HG03108 (cell line): Measurements from ENCODE around the gene ANO3.
A peak's percentile ranks its signal among the peaks of the same experiment; 100 is the strongest.
"Not testable (repeated sequence)": the region's sequence is repeated elsewhere in the genome, so short reads cannot be mapped to it uniquely, and the experiment has no call there.

ENCODE experiments used
- ATAC-seq: cut with Tn5 transposase; IDR thresholded peaks from one replicate; pipeline ENCODE4 v1.9.1; 2021; ENCODE audit warnings: moderate library complexity; ENCODE audit not compliant: unreplicated experiment

The ANO3 gene

DNA sequence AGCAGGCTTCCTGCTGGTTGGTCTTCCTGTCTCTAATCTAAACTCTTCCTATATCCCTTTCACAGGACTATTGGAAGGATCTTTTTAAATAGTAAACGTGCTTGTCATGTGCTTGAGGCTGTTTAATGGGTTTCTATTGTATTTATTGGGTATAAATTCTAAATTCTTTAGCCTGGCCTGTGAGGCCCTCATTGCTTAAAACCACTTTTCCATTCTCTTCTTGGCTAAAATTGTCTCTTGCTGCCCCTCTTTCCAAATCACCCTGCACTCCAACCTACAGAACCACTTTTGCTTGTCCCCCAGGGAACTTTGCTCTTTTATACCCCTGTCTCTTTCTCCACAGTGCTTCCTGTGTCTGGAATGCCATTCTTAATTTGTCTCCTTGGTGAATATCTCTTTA lies 286.5 kb downstream of the ANO3 start:
- ATAC-seq: no peak

DNA sequence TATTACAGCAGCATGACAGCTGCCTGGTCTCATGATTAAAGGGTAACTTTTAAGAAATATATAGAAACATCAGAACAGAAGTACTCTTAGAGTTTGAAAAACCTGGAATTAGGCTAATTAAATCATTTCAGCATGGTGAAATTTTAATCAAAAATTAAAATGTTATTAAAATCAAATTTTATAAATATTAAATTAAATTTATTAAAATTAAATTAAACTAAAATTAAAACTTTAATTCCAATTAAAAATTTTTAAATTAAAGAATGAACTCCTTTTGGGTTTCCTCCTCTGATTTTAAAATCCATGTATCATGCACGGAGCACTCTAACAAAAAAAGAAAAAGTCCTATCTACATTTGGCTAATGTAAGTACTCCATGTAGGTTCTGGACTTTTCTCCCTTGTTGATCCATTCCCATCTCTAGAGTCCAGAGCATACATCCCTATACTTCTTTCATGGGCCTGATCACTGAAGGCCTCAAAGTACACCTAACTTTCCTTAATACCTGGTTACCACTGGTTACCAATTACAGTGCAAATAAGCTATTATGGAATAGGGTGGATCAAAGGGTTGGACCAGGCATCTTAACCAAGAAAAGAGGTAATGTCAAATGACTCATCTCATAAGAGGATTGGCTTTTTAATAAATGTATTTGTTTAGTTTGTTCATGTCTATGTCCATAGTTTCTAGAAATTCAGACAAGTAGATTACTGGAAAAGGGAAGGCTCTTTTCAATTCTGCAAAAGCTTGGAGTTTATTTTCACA lies 288.5 kb downstream of the ANO3 start:
- ATAC-seq: no peak

DNA sequence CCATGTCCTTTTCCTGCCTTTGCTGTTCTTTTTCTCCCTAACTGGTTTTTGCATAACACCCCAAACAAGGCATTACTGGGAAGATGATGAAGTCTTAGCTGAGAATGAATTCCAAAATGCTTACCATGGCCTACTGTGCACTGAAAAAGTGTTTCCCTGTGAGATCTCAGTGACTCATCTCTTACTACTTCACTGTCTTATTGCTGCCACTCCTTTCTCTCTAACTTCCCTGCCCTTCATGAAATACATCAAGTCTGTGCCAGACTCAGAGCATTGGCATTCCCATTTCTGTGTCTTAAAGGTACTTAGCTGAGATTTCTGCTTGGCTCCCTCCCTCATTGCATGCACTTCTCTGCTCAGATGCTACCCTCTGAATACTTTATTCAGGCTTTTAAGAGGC lies 289.2 kb downstream of the ANO3 start:
- ATAC-seq: no peak

- no peak for ATAC-seq
Measured at GRCh38 chr11:26622181-26622580, 290.3 kb downstream of the ANO3 start.

GRCh38 chr11:26623076-26623659 lies 291.2 kb downstream of the ANO3 start:
- no peak for ATAC-seq

DNA sequence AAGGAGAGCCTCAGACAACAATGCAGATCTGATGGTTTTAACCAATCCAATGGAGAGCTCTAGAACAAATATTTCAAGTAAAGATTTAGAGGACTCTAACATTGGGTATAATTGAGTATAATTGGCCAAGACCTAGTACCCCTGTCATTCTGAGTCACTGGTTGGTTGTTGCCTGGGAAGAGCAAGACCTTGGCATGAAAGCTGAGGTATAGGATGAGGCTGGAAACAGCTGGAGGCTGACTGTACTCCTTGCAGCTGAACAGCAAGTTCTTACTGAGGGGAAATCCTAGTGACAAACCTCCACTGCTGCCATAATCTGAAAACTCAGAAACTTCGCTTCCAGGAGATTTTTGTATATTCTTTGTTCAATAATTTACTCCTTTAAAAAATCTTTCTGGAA lies 294.4 kb downstream of the ANO3 start:
- ATAC-seq: no peak

- ATAC-seq: no peak
Measured at GRCh38 chr11:26632691-26633159, 300.8 kb downstream of the ANO3 start.

DNA sequence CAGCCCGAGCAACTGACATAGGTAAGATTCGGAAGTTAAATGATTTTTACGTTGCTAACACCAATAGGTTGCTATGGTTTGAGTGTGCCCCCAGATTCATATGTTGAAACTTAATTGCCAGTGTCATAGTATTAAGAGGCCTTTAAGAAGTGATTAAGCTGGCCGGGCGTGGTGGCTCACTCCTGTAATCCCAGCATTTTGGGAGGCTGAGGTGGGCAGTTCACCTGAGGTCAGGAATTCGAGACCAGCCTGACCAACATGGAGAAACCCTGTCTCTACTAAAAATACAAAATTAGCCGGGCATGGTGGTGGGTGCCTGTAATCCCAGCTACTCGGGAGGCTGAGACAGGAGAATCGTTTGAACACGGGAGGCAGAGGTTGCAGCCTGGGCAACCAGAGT lies 311.4 kb downstream of the ANO3 start:
- not testable (repeated sequence) for ATAC-seq

DNA sequence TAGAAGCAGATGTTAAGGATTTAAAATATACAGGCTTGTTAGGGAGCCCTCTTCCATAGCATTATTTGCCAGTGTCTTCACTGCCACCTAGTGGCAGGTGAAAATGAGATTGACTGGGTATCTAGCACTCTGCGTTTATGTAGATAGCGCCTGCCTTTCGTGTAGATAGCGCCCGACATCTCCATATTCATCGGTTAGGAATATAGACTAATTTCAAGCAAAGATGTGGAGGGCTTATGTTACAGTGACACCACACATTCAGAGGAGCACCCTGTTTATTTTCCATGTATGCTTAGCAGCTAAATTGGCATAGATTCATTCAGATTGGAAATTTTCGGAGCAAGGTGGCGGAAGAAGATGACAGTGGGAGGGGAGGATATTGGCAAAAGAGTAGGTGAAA lies 318.0 kb downstream of the ANO3 start:
- ATAC-seq: peak; percentile 86

DNA sequence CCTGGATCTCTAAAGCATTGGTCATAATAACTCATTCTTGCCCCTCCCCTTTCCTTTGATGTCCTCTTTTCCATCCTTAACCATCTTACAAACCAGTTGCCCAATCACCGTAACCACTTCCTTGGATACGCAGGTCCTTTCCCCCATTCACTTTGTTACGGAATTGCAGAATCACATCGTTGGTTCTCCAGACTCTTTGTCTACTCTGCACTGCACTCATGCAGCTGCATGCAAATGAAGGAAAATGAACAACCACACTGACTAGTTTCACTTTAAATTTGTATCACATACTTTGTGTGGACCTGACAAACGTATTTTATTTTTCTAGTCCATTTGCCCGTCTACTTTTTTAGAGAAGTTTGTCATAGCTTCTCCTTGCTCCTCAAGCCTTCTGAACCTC lies 320.0 kb downstream of the ANO3 start:
- ATAC-seq: no peak

- ATAC-seq: no peak
Measured at GRCh38 chr11:26655287-26655686, 323.4 kb downstream of the ANO3 start.

DNA sequence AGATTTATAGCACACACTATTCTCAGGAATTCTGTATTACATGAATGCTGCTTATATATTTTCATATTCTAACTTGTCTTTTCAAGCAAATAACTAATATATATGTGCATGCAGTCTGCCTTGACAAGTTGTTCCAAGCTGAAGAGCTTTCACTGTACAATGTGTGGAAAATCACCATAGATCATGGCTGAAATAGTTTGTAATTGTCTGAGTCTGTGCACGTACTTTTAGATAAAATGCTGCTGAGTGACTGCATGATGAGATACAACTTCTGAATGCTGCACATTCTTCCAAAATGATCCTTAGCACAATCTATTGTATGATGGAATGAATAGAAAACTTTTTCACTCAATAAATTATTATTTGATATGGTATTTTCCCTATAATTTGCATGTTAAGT lies 331.0 kb downstream of the ANO3 start:
- no peak for ATAC-seq

DNA sequence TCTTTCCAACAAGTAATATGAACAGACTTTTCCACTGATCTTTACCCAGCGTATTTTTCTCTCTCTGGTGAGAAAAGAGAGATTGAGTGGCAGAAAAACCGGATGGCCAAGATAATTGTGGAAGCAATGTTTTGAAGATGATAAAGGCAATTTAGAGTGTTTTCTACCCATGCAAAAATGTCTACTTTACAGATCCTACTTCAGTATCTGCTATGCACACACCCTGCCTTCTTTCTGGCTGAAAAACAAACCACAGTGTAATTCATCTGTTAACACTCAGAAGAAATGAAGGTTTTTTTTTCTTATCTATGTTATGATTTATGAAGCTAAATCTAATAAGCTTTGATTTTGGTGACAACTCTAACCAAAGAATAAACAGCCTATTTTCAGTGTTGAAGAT lies 333.1 kb downstream of the ANO3 start:
- no peak for ATAC-seq

DNA sequence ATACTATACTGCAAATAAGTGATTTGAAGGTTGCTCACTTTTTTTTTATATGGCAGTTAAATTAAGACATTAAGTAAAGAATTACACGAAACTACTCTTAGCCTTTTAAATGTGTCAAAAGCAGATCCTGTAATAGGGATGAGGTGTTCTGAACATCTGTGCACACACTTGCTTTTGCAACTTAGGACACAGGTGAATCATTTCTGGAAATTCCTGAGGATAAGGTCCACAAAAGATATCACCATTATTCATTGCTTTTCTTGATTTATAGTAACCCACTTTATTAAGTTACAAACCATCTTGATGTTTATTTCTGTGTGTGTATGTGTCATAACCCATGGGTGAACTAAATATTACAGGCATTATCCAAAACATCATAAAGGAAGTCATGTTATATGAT lies 334.0 kb downstream of the ANO3 start:
- ATAC-seq: no peak

DNA sequence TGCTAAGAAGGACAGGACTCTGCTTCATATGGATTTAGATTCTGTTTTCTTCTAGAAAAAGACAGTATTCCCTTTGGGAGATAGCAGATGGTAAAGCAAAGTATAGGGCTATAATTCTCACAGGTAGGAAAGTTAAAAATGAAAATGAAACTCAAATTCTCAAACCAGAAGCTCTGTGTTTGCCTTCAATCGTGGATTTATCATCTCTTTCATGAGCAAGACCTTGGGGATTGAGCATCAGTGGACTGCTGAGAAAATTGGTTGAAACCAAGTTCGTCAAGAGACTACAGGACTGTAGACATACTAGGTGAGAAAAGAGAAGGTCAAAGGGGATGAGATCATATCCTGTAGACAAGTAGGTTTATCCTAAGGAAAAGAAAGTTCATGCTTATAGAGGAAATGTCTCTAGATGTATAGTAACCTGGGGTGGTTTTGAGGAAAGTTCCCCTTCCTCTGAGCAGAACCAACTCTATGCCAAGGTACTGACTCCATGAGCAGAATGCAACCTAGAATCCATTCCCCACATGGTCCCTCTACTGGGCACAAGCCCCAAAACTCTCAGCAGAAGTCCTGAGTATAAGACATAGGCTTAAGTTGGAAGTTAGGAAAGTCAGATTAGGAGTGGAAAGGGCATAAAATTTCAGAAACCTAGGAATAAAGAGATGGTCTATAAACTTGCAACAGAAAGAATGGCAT lies 343.5 kb downstream of the ANO3 start:
- no peak for ATAC-seq

DNA sequence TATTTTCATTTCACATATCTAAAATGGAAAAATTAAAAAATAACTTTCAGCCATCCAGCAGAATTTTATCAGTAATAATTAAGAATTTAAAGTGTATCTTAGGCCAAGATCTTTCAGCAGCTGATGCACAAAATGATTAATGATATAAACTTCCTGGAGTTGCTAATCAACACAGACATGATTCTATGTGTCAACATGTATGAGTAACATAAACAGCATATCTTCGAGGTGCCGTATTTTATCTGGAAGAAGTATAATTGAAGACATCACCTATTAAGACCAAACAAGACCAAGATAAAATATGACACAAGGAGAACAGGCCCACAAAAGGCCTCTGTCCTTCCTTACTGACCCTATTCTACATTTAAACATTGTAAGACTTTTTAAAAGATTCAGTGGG lies 344.7 kb downstream of the ANO3 start:
- ATAC-seq: no peak

DNA sequence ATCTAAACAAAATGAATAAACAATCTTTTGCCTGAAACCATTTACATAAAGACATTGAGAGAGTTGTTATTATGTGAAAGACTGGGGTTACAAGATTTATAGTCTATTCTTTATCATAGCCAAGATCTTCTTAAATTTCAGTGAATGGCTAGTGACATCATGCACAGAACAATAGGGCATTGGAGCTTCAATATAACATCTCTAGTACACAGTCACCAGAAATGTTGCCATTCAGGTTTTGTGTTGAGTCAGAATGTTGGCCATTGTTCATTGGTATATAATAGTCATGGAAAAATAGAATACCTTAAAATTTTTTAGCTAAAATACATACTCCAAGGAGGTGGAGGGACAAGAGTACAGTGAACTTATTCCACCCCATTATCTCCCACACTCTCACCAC lies 345.6 kb downstream of the ANO3 start:
- ATAC-seq: no peak

DNA sequence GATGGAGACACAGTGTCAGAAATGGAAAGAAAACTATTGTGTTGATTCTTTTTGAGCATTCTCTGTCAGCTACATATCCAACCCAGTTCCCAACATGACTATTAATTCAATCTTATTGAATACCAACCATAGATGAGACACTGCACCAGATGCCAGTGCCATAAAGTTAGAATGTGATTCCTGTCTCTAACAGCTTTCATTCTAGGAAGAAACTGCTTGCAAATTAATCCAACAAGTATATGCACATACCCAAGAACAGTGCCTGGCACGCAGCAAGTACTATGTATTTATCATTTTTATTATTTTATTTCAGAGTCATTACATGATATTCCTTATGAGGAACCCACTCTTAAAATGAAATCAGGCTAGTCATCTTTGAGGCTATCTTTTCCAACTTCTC lies 355.4 kb downstream of the ANO3 start:
- ATAC-seq: no peak

DNA sequence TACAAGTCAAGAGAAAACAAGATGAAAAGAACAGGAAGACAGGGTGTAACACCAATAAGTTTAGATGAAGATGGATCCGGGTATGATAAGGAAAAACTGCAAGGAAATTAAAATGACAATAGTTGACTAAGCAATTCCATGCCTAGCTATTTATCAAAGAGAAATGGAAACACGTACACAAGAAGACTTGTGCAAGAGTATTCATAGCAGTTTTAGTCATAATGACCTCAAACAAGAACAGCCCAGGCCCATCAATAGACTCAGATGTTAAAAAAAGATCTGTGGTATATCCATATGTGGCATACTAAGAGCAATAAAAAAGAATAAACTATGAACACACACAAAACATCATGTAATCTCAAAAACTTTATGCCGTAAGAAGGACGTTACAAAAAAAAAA lies 356.8 kb downstream of the ANO3 start:
- no peak for ATAC-seq

GRCh38 chr11:26696330-26696729 lies 364.4 kb downstream of the ANO3 start:
- no peak for ATAC-seq

- no peak for ATAC-seq
Measured at GRCh38 chr11:26698224-26698623, 366.3 kb downstream of the ANO3 start.

- no peak for ATAC-seq
Measured at GRCh38 chr11:26700574-26701235, 368.8 kb downstream of the ANO3 start.
